ENCODE measurements around the gene INPP5D.

The INPP5D gene

GRCh38 chr2:233085839-233086150 lies 25.7 kb downstream of the INPP5D start:
- H3K4me3 ChIP-seq (ENCODE audit: low read length), result no peak overlapping the region
- no peak for TF ChIP-seq CTCF (IDR thresholded peaks at IDR 0.05; ENCODE audit: insufficient read depth, low read depth, low read length, missing control alignments)
- no peak for DNase-seq (ENCODE audit: low read depth)

GRCh38 chr2:233087713-233088112 lies 27.6 kb downstream of the INPP5D start:
- no peak for DNase-seq (ENCODE audit: low read depth)
- TF ChIP-seq CTCF (IDR thresholded peaks at IDR 0.05; ENCODE audit: insufficient read depth, low read depth, low read length, missing control alignments), result no peak
- no peak overlapping the region for H3K4me3 ChIP-seq (ENCODE audit: low read length)

GRCh38 chr2:233088972-233089345 lies 28.8 kb downstream of the INPP5D start:
- no peak for DNase-seq (ENCODE audit: low read depth)
- H3K4me3 ChIP-seq (ENCODE audit: low read length), result no peak overlapping the region
- TF ChIP-seq CTCF (IDR thresholded peaks at IDR 0.05; ENCODE audit: insufficient read depth, low read depth, low read length, missing control alignments), result no peak

- no peak for TF ChIP-seq CTCF (IDR thresholded peaks at IDR 0.05; ENCODE audit: insufficient read depth, low read depth, low read length, missing control alignments)
- no peak for DNase-seq (ENCODE audit: low read depth)
- no peak overlapping the region for H3K4me3 ChIP-seq (ENCODE audit: low read length)
These were observed 29.7 kb downstream of the INPP5D start for GRCh38 chr2:233089851-233090250.

- TF ChIP-seq CTCF (IDR thresholded peaks at IDR 0.05; ENCODE audit: insufficient read depth, low read depth, low read length, missing control alignments), result no peak
- no peak overlapping the region for H3K4me3 ChIP-seq (ENCODE audit: low read length)
- DNase-seq (ENCODE audit: low read depth), result no peak
These were observed 30.7 kb downstream of the INPP5D start for GRCh38 chr2:233090879-233091278.

- TF ChIP-seq CTCF (IDR thresholded peaks at IDR 0.05; ENCODE audit: insufficient read depth, low read depth, low read length, missing control alignments), result no peak
- no peak for DNase-seq (ENCODE audit: low read depth)
- H3K4me3 ChIP-seq (ENCODE audit: low read length), result no peak overlapping the region
These were observed 31.6 kb downstream of the INPP5D start for GRCh38 chr2:233091595-233092375.

Measured in epithelial cell of esophagus (primary cell).